Esophagus muscularis mucosa (tissue), 3 donors: ENCODE measurements around the gene HSPB8.

Experiments
- POLR2A ChIP-seq: fragments of 450-650 bp; IDR thresholded peaks from one replicate; pipeline ENCODE4 v1.6.1; 2017; ENCODE audit warnings: antibody characterized with exemption, moderate library complexity, mild to moderate bottlenecking, low read depth
- POLR2AphosphoS5 ChIP-seq, 2 donors: sonication (generic); formaldehyde crosslinking; IDR thresholded peaks; one replicate each; pipeline ENCODE4 v1.6.1; 2017; ENCODE audit warnings: antibody characterized with exemption in 2 of 2
- TF ChIP-seq, protein P1 (sequence below), 3 experiments: fragments of 200-600 bp in 2 of 3; fragments of 450-650 bp in 1 of 3; sonication (generic) in 2 of 3; IDR thresholded peaks; one replicate each; pipeline ENCODE4 v1.5.1; 2017 to 2019; ENCODE audit warnings: antibody characterized with exemption in 3 of 3, mild to moderate bottlenecking in 2 of 3, moderate library complexity in 1 of 3

DNA sequence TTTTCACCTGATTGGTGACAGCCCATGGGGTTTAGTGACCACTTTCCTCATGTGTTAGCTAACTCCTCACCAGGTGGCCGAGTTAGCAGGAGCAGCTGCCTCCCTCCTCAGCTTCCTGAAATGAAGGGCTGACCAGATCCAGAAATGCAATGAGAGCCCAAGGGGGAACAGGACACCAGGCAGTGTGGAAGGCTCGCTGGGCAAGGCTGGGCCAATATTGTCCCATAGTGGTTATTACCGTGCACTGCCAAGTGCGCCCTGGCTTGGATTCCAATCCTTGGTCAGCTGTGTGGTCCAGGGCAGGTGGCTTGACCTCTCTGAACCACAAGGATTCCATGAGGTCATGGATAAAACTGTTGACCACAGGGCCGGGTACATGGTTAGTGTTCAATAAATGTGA is 3.6 kb upstream of the HSPB8 start:
- TF ChIP-seq, protein P1, sequence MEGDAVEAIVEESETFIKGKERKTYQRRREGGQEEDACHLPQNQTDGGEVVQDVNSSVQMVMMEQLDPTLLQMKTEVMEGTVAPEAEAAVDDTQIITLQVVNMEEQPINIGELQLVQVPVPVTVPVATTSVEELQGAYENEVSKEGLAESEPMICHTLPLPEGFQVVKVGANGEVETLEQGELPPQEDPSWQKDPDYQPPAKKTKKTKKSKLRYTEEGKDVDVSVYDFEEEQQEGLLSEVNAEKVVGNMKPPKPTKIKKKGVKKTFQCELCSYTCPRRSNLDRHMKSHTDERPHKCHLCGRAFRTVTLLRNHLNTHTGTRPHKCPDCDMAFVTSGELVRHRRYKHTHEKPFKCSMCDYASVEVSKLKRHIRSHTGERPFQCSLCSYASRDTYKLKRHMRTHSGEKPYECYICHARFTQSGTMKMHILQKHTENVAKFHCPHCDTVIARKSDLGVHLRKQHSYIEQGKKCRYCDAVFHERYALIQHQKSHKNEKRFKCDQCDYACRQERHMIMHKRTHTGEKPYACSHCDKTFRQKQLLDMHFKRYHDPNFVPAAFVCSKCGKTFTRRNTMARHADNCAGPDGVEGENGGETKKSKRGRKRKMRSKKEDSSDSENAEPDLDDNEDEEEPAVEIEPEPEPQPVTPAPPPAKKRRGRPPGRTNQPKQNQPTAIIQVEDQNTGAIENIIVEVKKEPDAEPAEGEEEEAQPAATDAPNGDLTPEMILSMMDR (IDR thresholded peaks at IDR 0.05) = no peak
- TF ChIP-seq POLR2A (no peak), POLR2AphosphoS5 (IDR thresholded peaks at IDR 0.05) (no peak)
